NCI-H446 (cell line): Measurements from ENCODE around the gene FHIT.

Experiments
- DNase-seq, 2 experiments: peaks; one replicate each; lab custom pipeline; 2025; lab: John Stamatoyannopoulos, UW

The FHIT gene

DNA sequence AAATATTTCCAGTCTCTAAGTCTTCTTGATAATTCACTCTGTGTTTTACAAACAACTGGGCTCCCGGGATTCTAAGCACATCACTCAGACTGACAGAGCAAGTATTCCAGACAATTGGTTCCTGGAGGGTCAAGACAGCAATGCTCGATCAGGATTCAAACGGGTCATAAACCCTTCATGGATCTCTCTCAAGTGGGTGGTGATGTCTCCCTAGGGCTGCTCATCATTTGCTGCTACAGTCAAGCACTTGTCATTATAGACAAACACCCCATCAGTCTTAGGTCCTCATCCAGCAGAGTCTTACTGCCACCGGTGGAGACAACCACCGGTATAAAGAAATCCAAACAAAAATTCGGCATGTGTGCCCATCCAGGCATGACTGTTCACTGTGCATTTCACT lies 921.1 kb downstream of the FHIT start:
- no peak for DNase-seq

DNA sequence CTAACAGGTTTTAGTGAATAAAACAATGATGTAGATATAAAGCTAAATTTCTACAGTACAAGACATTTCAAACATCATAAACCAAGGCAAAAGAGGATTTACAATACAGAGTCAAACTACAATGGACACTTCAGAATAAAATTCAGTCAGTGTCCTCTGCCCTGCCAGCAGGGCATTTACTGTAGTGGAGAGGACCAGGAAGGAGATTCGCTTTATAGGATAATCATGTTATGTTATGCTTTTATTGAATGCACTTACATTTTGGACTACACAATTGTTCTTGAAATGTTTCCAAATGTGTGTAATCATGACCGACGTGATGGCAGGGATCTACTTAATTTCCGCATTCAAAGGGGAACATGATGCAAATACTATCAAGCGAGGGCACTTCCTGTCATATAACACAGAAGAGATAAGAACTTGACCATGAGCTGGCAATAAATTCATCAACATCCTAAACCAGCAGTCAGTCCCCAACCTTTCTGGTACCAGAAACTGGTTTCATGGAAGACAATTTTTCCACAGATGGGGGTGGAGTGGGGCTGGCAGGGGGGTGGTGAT lies 925.6 kb downstream of the FHIT start:
- DNase-seq = no peak

DNA sequence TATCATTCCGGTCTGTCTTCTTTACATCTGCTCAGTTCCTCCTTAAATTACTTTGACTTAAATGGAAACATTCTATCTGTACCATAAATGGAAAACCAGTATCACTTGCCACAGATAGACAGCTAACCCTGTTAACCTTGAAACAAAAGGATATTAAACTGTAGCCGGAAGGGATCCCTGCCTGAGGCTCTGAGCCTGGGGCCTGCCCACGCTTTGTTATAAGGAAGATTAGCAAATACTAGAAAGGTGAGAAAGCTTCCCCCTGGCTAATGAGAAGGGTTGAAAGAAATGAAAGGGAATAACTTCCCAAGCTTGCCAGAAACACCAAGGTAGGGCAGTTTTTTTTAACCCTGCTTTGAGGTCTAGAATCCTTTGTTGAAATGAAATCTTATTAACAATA lies 927.6 kb downstream of the FHIT start:
- no peak for DNase-seq

DNA sequence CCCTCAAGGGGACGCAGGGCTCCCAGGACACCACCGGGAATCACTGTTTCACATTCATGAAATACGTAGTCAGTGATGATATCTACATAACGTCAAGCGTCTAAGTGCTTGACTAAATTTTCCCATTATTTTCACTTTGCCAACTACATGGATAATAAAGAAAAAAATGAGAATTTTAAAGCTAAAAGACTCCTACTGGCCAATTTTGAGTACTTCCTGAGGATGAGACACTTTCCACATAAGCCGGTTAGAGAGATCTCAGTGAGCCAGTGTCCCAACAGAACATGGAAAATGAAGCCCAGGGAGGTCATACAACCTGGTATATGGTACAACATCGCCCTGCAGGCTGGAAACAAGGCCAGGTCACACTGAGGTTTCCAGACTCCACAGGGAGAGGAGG lies 928.1 kb downstream of the FHIT start:
- DNase-seq = no peak

GRCh38 chr3:60322298-60322856 lies 928.9 kb downstream of the FHIT start:
- no peak for DNase-seq

- DNase-seq = no peak
Measured at GRCh38 chr3:60319179-60319858, 931.9 kb downstream of the FHIT start.

GRCh38 chr3:60316121-60316797 lies 935.0 kb downstream of the FHIT start:
- DNase-seq = peak in 1 of 2 experiments; percentile 12

GRCh38 chr3:60313951-60314461 lies 937.2 kb downstream of the FHIT start:
- DNase-seq = no peak

DNA sequence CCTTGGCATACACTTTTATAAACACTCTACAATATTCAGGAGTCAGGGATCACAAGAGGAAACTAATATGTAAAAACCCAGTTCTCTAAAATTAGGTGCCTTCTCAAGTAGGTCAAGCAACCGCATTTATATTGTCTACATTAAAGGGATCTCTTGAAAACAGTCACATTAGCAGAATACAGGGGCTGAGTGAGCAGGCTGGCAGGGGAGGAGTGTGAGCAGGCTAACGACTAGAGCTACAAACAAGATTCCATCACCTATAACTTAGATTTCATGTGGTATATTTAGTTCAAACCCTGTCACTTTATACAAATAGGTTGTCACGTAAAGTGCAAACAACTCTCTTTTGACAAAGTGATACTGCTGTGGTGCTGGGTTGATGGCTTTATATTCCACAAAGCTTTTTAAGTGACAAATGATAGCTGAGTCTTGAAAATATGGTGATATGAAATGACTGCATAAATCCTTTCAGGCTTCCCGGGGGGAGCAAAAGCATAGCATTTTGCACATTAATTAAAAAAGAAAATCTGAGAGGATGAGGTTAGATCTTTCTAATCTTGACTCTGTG lies 937.9 kb downstream of the FHIT start:
- no peak for DNase-seq

DNA sequence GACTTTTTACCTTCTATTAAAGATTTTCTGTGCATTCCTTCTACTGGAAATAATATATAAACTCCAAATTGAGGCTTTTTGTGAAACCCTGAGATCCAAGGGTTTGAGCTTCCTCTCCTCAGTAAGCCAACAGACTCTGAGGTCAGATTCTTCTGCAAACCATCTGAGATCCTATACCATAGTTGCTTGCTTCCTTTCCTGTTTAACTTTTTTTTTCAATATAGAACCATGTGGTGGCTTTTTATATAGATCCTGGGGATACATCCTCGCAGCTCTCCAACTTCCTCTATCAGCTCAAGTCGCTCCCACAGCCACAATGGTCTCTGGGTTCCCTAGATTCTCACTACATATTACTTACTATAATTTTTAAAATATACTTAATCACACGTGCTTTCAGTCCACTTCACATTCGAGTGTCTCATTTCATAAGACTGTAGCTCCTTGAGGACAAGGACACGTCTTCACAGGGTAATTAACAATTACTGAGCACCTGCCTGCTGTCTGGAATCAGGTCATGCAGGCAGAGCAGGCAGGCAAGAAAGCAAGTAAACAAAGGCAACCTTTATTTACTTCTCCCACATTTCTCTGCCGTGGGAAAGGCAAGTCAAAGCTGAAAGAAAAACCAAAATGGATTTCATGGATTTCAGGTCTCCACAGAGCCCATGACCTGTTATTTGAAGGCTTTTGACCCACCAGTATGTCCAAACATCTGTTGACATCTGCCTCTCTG lies 941.5 kb downstream of the FHIT start:
- DNase-seq = no peak

DNA sequence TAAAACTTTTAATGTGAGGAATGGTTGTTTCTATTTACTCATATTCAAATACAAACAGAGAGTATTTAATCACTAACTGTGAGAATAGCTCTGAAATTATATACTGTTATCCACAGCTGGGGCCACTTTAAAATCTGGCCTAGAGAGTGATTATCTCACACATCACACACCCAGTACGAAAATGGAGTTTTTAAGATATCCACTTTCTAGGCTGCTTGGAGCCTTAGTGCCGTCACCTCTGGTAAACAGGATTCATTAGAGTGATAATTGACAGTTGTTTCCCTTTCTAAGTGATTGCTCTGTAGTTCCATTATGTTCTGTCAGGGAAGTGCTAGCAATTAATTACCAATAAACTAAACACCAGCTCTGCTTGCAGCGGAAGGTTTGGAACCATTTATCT lies 942.4 kb downstream of the FHIT start:
- no peak for DNase-seq

- DNase-seq = no peak
Measured at GRCh38 chr3:60307562-60308199, 943.6 kb downstream of the FHIT start.

- no peak for DNase-seq
Measured at GRCh38 chr3:60304112-60304511, 947.1 kb downstream of the FHIT start.

- no peak for DNase-seq
Measured at GRCh38 chr3:60303160-60303559, 948.1 kb downstream of the FHIT start.

GRCh38 chr3:60301142-60301541 lies 950.1 kb downstream of the FHIT start:
- DNase-seq = no peak

DNA sequence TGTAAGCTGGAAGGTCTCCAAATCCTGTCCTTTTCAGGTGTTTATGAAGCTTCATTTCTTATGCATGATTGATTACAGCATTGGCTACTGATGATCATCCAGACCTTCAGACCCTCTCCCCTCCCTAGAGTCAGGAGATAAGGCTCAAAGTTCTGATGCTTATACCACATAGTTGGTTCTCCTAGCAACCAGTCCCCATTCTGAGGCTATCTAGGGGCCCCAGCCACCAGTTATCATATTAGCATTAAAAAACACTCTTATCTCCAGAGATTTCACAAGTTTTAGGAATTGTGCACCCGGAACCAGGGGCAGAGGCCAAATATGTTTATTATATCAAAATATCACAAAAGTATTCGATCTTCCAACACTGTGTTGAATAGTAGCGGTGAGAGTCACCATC lies 953.1 kb downstream of the FHIT start:
- no peak for DNase-seq

GRCh38 chr3:60294181-60294580 lies 957.1 kb downstream of the FHIT start:
- peak in 1 of 2 experiments; percentile 13 for DNase-seq

GRCh38 chr3:60291115-60291514 lies 960.1 kb downstream of the FHIT start:
- DNase-seq = no peak

DNA sequence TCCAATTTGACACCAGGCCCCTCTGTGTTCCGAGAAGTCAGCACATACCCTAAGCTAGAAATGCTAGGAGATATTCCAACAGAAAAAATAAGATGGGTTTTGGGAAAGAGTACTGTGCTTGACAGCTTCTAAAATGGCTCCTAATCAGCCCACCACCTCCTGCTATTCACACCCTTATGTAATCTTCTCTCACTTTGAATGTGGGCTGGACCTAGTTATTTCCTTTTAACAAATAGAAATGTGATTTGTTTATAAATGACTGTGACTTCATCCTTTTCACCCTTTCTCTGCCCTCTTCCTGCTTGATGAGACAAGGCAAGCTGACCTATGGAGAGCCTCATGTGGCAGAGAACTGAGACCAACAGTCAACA lies 961.1 kb downstream of the FHIT start:
- DNase-seq = no peak

DNA sequence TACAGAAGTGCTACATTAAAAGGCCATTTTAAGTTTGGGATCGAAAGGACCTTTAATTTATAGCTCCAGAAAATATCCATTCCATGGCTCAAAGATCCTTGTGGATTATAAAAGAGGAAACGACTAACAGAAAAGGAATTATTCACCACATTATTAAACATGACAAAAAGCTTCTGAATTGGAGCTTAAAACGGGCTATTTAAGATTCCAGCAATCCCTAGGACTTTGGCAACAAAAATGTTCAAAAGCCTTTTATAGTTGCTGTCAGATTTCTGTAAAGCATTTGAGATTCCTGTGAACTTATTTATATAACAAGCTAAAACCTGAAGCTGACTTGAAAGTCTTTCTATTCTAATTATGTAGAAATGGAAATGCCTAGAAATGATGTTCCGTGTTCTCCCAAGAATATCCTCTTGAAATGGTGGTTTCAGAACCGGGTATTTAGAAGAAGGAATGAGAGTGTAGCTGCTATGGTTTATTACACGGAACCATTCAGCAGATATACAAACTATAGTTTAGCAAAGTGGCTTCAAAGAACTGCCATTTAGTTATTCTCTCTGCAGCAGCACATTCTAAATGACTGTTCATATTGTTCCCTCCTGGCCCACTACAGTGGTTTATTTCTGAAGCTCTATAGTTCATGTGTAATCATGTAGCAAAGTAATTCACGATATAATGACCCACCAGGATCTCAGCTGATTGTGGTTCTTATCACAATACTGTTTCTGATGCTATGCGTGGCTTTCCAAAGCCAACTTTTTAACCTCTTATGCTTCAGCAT lies 961.7 kb downstream of the FHIT start:
- DNase-seq = no peak

DNA sequence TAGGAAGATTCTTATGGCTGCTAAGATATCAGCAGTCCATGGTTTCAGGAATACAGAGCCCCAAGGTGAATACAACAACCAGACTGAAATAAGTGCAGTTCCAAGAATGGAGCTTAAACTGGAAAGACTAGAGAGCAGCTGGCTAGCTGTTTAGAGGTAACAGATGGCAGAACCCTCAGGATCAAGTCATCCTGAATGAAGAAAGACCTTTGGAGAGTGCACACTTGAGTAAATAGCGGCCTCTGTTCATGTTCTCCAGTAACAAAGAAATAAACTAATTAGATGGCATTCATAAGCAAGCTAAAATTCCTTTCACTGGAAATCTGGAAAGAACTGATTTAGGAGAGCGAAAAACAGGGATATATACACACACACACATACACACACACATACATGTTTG lies 968.4 kb downstream of the FHIT start:
- DNase-seq = peak; percentile 55 to 88
